ENCODE measurements around the gene NREP. TPM values are rescaled to one million over a fixed set of nuclear protein-coding genes. Genes with fewer than 3 reads are reported as not detected.

Gene NREP
- total RNA-seq, 1 experiment from 2014 or later: 163 TPM

DNA sequence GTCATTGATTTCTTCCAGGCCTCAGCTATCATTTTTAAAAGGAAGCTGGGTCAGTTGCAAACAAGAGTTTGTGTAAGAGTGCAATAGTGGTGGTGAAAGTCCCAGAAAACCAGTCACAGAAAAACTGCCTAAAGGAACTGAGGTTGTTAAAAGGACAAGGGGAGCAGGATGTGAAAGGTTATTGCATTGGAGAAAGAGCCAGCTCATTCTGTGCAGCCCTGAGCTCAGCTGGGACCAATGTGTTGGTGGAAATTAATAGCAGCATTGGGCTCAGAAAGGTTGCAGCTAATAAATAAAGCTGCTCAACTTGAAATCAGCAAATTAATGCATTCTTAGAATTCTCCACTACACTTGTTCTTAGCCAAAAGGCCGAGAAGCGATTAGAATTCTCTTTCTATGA is 34.9 kb downstream of the NREP start:
- Histone ChIP-seq H3K4me1 (ENCODE audit: insufficient read depth, low read length) (peaks cover 5% of the 10 kb centered on the region; the same call in 1 of the 2 replicates), H3K56ac (ENCODE audit: insufficient read length, low read depth, low read length) (no peak overlapping the region), H3K14ac (ENCODE audit: insufficient read depth, low read length) (no peak overlapping the region), H2AK5ac (ENCODE audit: insufficient read length, low read length) (no peak overlapping the region), H3K23ac (ENCODE audit: insufficient read length, low read depth, low read length) (no peak overlapping the region), H4K8ac (replicated peaks; ENCODE audit: insufficient read length, low read depth, low read length) (no peak overlapping the region), H3K18ac (ENCODE audit: insufficient read length, low read depth, low read length) (no peak overlapping the region), H3T11ph (ENCODE audit: low read length) (no peak overlapping the region), H4K91ac (ENCODE audit: insufficient read length, low read depth, low read length) (no peak overlapping the region), H2BK12ac (ENCODE audit: insufficient read length, low read depth, low read length) (no peak overlapping the region), H3K27ac (ENCODE audit: insufficient read length, low read depth, low read length) (no peak overlapping the region), H4K20me1 (ENCODE audit: control insufficient read depth, insufficient read depth, insufficient read length) (no peaks in the 10 kb centered on the region), H3K27me3 (ENCODE audit: insufficient read depth, low read length) (no peaks in the 10 kb centered on the region), H3K9me3 (ENCODE audit: control insufficient read depth, low read depth, low read length) (no peaks in the 10 kb centered on the region), H2BK15ac (ENCODE audit: low read depth, low read length) (no peak overlapping the region), H3K4me2 (ENCODE audit: insufficient read depth, insufficient read length, low read length) (no peak overlapping the region), H3K23me2 (ENCODE audit: insufficient read length, low read depth, low read length, poor library complexity, severe bottlenecking) (no peaks in the 10 kb centered on the region), H3K9ac (ENCODE audit: extremely low read depth, insufficient read length, low read length) (no peak overlapping the region), H3K4ac (ENCODE audit: low read depth, low read length) (no peak overlapping the region), H3K79me2 (ENCODE audit: insufficient read depth, low read length) (no peaks in the 10 kb centered on the region), H3K79me1 (ENCODE audit: insufficient read depth, low read depth, low read length, poor library complexity, severe bottlenecking) (no peaks in the 10 kb centered on the region), H2BK120ac (ENCODE audit: low read depth, low read length, poor library complexity, severe bottlenecking) (no peak overlapping the region), H2BK20ac (ENCODE audit: low read depth, low read length, poor library complexity, severe bottlenecking) (no peak overlapping the region), H2AFZ (ENCODE audit: low read length) (no peak overlapping the region), H4K5ac (ENCODE audit: insufficient read length, low read depth, low read length) (no peak overlapping the region), H2BK5ac (ENCODE audit: insufficient read length, low read length) (no peak overlapping the region)
- Mint-ChIP-seq H3K27ac (peak overlapping the region in 2 of 3 experiments; percentile 59 to 85; a peak in 2 of 7 replicates), H3K4me1 (peaks cover 21 to 25% of the 10 kb centered on the region in 2 experiments), H3K27me3 (ENCODE audit: low read depth) (no peaks in the 10 kb centered on the region), H3K4me3 (no peak overlapping the region), H3K9me3 (peaks cover 14 to 17% of the 10 kb centered on the region in 2 experiments; a peak in 4 of 5 replicates), H3K36me3 (ENCODE audit: insufficient read depth in 1 of 3, low read depth in 3 of 3) (peaks cover 31 to 47% (median 35%) of the 10 kb centered on the region in 3 experiments)
- TF ChIP-seq, protein P1, sequence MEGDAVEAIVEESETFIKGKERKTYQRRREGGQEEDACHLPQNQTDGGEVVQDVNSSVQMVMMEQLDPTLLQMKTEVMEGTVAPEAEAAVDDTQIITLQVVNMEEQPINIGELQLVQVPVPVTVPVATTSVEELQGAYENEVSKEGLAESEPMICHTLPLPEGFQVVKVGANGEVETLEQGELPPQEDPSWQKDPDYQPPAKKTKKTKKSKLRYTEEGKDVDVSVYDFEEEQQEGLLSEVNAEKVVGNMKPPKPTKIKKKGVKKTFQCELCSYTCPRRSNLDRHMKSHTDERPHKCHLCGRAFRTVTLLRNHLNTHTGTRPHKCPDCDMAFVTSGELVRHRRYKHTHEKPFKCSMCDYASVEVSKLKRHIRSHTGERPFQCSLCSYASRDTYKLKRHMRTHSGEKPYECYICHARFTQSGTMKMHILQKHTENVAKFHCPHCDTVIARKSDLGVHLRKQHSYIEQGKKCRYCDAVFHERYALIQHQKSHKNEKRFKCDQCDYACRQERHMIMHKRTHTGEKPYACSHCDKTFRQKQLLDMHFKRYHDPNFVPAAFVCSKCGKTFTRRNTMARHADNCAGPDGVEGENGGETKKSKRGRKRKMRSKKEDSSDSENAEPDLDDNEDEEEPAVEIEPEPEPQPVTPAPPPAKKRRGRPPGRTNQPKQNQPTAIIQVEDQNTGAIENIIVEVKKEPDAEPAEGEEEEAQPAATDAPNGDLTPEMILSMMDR (conservative IDR thresholded peaks at IDR 0.05): no peak
- no peak for DNase-seq
- no CpG with 5 or more reads among the region's 2 CpGs for whole genome bisulfite sequencing (ENCODE audit: extremely low coverage, insufficient read length, low lambda C conversion rate)
